Measurements from ENCODE around the gene HP1BP3.

The HP1BP3 gene

DNA sequence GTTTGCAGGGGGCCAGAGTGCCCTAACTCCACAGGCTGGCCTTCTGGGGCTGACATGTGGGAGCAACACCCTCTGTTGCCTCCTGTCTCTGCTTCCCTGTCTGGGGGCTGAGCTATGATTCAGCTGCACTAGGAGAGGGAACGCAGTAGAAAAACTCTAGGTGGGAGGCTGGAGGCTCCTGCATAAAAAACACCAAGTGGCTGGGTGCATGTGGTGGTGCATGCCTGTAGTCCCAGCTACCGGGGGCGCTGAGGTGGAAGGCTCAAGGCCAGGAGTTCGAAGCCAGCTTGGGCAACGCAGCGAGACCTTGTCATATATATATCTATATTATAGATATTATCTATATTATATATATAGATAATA is 74.9 kb downstream of the HP1BP3 start:
- no peak for DNase-seq (ENCODE audit: low read depth in 2 of 2)

DNA sequence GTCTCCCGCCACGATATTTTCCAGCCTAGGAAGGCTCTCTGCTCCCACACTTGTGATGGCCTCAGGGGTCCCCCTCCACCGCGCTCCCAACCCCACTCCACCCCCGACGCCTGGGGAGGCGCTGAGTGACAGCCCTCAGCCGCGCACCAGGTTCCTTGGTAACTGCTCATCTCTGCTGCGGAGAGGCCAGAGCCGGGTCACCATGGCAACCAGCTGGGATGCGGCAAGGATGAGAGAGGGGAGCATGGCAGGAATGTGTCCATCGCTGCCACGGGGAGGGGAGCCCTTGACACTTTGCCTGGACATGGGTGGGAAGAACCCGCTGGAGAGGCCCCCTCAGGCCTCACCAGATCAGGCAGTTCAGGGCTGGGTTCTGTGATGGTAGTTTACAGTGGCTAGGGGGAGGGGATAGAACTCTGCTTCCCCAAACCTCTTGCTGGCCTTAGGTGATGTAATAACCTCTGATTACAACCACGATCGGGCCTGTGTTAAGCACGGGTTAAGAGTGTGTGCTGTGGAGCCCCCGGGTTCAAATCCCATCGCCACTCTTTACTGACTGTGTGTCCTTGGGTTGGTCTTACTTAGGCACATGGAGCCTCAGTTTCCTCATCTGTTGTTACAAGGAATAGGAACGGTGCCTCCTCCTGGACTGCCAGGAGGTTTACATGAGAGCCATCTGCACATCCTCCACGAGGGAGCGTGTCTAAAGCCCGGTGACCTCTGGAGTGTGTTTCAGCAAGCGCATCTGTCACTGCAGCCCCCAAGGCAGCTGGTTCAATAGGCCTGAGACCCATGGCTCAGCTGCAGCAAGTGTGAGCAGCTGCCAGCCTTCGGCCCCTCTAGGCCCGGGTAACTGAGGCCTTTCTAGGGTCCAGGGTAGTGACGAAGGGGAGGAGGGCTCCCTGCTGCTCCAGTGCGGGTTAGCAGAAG is 75.6 kb downstream of the HP1BP3 start:
- DNase-seq (ENCODE audit: low read depth in 2 of 2), result no peak

DNA sequence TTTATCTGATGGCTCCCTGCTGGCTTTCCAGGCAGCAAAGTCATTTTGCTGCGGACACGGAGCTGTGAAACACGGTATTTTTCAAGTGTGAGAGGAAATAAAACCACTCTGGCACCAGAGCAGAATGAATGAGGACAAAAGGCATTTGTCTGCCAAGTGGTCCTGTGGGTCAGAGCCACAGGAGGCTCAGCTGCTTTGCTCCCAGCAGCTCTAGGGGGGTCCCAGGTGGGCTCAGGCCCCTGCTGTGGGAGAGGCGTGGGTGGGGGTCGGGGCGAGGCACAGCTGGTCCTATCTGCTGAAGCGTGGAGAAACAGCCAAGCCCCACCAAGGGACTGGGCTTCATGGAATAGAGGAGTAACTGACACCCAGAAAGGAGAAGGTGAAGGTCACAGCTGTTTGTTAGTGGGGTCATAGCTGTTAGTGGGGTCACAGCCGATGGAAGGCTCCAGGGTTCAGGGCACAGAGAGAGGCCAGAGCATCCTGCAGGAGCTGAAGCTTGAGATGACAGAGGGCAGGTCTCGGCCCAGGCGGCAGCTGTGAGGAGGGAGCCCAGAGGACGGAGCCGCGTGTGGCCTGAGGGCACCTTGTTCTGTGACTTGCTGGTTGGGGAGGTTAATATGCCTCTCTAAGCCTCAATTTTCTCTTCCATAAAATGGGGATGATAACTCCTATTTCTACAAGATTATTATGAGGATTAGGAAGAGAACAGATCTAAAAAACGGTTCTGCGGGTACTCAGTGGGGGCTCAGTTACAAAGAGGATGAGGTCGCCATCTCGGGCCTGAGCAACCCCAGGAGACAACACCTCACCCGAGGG is 76.4 kb downstream of the HP1BP3 start:
- no peak for DNase-seq (ENCODE audit: low read depth in 2 of 2)

DNA sequence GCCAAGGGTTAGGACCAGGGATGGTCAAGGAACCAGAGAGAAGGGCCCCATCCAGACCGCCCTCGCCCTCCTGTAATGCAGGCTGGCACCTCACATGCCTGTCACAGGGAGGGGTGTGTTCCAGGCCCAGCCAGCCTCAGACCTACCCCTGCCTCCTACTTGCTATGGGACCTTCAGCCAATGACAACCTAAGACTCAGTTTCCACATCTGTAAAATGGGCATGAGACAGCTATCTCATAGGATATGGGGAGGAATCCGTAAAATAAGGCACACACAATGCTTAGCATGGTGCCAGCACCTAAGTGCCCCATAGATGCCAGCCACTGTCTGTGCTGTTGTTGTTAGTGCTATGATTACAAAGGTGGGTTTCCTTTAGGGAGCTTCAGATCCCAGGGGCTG is 77.2 kb downstream of the HP1BP3 start:
- no peak for DNase-seq (ENCODE audit: low read depth in 2 of 2)

DNA sequence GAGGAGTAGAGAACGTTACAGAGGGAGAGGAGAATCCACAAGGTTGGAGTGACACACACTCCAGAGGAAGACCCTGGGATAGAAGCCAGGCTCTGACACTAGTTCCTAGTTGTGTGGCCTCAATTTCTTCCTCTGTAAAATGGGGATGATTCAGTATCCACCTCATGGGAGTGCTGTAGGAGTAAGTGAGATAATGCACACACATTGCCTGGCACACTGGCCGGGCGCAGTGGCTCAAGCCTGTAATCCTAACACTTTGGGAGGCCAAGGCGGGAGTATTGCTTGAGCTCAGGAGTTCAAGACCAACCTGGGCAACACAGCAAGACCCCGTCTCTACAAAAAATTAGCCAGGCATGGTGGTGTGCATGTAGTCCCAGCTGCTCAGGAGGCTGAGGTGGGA is 78.2 kb downstream of the HP1BP3 start:
- DNase-seq (ENCODE audit: low read depth in 2 of 2), result no peak

DNA sequence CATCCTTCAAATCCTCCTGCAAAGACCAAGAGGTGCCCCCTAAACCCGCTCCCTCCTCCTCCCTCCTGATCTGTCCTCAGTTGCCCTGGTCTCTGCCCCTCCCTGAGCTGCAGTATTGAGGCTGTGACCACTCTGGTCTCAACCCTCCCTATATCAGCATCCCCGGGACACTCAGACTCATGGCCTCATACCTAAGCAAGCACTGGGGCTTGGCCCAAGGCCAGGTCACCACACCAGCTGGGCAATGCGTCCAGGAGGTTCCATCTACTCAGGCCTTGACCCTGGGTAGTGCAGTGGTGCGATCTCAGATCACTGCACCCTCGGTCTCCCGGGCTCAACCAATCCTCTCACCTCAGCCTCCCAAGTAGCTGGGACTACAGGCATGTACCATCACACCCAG is 79.0 kb downstream of the HP1BP3 start:
- DNase-seq (ENCODE audit: low read depth in 2 of 2), result no peak

DNA sequence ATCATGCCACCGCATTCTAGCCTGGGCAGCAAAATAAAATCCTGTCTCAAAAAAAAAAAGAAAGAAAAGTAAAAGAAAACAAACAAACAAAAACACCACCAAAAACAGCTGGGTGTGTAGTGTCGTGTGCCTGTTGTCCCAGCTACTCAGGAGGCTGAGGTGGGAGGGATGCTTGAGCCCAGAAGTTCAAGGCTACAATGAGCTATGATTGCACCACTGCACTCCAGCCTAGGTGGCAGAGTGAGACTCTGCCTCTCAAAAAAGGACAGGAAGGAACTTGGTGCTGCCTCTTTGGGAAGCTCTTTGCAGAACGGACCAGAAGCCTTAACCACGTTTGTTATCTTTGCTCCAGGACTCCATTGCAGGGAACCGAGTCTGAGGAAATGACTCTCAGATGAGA is 80.3 kb downstream of the HP1BP3 start:
- no peak for DNase-seq (ENCODE audit: low read depth in 2 of 2)

DNA sequence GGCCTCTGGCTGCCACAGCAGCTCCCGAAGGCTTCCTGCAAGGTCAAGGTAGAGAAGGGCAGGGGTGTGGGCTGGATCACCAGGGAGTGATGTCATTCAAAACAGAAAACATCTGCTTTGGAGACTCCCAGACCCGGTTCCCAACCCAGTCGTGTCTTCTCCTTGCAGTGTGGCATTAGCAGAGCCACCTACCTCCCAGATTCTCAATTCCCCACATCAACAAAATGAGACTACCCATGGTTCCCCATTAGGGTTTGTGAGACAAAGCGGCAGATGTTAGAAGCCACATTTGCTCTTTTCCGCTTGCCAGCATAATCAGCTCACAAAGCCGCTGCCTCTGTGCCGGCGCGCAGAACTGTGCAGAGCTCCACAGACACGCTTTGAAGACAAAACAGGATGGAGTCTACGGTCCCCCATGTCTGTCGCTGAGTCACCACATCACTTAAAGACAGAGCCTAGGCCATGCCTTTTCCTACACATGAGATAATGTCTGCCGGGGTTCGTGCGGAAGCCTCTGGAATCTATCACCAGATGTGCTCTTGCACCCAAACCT is 81.8 kb downstream of the HP1BP3 start:
- no peak for DNase-seq (ENCODE audit: low read depth in 2 of 2)

DNA sequence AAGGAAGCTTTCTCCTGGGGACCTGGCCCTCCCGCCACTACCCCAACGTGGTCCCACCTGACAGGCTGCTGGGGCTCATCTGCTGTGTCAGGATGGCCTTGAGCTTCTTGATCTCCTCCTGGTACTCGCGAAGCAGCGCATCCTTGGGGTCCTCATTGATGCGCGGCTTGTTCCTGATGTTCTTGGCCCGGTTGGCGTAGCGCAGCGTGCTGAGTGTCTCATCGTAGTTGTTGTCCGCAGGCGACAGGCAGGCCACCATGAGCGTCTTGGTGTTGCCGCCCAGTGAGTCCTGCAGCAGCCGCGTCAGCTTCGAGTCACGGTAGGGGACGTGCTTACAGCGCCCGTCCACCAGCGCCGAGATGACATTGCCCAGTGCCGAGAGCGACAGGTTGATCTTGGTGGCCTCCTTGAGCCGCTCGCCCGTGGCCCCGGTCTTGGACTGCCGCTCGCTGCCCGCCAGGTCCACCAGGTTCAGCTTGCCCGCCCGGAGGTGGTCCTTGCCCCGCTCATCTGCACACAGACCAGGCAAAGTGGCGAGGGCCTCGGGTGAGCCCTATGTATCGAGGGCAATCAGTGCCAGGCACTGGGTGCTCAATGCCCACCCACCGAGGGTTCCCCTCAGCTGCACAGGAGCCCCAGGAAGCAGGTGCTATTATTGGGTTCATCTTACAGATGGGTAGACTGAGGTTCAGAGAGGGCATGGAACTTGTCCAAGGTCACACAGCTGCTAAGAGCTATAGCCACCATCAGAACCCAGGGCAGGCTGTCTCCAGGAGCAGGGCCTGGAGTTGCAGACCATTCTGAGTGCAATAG is 82.5 kb downstream of the HP1BP3 start:
- no peak for DNase-seq (ENCODE audit: low read depth in 2 of 2)

DNA sequence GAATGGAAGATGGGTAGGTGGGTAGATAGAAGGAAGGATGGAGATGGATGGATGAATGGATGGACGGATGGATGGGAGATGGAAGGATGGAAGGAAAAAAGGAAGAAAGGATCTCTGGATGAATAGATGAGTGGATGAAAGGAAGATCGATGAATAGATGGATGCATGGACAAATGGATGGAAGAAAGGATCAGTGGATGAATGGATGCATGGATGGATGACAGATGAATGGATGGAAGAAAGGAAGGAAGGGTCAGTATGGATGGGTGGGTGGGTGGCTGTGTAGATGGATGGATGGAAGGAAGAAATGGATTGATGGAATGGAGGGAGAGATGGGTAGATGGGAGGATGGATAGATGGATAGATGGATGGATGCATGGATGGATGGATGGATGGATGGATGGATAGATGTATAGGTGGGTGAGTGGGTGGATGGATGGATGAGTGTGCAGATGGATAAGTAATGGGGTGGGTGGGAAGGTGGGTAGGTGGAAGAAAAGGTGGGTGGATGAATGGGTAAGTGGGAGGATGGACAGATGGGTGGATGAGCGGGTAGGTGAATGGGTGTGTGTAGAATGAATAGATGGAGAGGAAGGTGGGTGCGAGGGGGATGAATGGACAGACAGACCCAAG is 83.9 kb downstream of the HP1BP3 start:
- DNase-seq (ENCODE audit: low read depth in 2 of 2), result no peak

DNA sequence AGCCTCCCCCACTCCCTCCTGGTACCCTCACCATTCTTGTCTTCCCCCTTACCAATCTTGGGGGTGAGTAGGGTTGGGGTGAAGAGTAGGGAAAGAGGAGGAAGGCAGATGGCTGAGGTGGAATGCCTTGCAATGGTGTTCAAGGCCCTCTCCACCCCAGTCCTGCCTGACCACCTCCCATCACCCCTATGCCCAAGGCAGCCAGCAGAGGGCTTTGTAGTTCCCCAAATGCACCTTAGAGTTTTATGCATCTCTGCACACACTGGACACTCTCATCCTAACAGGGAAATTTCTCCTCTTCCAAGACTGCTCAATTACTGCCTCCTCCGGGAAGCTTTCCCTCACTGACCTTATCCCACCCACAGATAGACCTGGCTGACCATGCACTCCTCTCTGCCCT is 84.7 kb downstream of the HP1BP3 start:
- no peak for DNase-seq (ENCODE audit: low read depth in 2 of 2)

DNA sequence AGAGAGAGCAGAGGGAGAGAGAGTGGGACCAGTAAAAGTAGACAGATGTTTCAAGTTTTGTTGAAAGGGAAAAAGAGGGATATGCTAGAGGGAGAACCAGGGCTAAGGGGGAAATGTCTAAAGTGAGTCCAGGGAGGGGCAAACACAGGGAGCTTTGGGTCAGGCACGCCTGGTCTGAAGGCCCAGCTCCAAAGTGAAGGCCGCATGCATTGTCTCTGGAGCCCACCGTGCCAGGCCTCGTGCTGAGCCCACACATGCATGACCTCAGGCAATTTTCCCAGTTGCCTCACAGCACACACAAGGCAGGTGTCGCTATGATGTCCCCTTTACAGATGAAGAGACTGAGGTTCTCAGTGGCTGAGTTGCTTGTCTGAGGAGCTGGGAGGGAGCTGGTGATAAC is 85.3 kb downstream of the HP1BP3 start:
- DNase-seq (ENCODE audit: low read depth in 2 of 2), result no peak

DNA sequence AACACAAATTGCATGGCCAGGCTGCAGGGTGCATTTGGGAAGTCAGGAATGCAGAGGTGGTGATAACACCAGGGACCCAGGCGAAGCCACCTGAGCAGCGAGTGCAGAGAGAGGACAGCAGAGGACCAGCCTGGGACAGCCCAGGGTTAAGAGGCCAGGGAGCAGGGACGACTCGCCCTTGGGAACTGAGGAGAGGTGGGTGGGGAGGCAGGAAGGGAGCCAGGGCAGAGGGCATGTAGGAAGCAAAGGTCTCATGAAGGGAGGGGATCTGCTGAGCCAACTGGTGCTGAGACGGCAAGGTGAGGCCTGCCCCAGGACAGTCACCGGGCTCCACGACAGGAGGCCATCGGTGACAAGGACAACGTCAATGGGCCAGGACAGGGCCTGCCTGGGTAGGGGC is 85.7 kb downstream of the HP1BP3 start:
- DNase-seq (ENCODE audit: low read depth in 2 of 2), result no peak

DNA sequence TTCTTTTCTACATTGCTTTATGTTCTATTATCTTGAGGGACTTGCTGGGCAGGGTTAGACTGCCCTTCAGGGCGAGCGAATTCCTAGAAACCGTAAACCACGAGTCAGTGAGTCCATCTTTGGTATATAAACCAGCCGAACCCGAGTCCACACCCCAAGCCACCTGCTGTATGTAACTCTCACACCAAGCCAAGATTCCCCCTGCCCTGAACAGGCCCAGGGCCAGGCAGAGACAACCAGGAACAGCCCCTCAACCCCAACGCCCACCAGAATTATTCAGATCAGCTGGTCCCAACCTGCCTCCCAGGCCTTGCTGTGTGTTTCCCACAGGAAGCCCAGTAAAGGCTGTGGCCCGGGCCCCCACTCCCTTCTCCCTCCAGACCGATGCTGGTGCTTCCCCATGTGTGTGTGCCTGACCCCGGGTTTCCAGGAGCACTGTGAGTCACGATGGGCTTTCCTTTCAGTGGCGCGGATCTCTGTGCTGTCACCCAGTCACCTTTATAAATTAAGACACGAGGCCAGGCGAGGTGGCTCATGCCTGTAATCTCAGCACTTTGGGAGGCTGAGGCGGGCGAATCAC is 86.4 kb downstream of the HP1BP3 start:
- no peak for DNase-seq (ENCODE audit: low read depth in 2 of 2)

DNA sequence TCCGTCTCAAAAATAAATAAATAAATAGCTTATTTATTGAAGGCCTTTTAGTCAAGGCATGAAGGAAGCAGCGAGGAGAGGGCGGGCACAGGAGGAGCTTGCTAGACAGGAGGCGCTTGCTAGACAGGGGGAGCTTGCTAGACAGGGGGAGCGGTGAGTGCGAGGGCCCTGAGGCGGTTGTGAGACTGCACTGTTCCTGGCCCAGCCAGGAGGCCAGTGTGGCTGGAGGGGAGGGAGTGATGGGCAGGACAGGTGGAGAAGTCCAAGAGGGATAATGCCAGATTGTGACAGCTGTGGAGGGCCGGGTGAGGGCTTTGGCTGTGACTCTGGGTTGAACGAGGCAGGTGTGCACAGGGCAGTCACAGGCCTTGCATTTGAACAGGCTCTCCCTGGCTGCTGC is 87.5 kb downstream of the HP1BP3 start:
- DNase-seq (ENCODE audit: low read depth in 2 of 2), result no peak

DNA sequence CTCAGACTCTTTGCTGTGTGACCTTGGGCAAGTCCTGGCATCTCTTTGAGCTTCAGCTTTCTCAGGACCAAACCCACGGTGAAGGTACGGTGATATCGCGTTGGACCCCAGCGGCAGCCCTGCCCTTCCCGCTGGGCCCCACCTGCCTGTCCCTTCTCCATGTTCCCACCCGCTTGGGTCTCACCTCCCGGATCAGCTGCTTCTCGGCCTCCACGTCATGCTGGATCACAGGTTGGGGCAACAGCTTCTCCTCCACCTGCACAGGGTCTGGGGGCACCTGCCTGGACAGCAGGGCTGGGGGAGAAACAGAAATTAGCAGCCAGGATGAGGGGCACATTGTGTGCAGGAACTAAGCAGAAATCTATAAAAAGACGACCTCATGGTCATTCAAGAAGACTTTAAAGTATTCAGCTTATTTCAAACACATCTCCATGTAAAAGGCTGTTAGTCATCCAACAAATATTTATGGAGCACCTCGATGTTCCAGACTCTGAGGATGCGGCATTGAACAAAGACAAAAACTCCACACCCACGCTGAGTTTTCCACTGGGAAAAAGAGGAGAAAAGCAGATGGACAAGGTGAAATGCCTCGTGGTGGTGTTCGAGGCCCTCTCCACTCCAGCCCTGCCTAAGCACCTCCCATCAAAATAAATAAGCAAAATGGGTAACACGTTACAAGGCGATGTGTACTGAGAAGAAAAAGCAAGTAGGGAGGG is 88.8 kb downstream of the HP1BP3 start:
- DNase-seq (ENCODE audit: low read depth in 2 of 2), result no peak

DNA sequence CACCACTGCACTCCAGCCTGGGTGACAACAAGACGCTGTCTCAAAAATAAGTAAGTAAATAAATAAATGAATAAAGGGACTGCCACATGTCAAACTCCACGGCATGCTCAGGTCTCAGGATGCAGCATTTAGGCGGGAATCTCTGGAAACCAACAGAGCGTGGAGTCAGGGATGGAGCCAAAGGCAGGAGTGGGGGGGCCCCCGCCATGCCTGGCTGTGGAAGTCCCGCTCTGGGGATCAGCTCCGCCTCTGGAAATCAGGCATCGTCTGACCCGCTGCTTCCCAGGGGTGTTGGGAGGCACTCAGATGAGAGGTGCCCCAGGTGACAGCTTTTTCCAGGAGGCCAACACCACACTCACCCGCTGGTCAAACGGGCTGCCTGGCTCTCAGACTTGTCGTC is 89.5 kb downstream of the HP1BP3 start:
- DNase-seq (ENCODE audit: low read depth in 2 of 2), result no peak

DNA sequence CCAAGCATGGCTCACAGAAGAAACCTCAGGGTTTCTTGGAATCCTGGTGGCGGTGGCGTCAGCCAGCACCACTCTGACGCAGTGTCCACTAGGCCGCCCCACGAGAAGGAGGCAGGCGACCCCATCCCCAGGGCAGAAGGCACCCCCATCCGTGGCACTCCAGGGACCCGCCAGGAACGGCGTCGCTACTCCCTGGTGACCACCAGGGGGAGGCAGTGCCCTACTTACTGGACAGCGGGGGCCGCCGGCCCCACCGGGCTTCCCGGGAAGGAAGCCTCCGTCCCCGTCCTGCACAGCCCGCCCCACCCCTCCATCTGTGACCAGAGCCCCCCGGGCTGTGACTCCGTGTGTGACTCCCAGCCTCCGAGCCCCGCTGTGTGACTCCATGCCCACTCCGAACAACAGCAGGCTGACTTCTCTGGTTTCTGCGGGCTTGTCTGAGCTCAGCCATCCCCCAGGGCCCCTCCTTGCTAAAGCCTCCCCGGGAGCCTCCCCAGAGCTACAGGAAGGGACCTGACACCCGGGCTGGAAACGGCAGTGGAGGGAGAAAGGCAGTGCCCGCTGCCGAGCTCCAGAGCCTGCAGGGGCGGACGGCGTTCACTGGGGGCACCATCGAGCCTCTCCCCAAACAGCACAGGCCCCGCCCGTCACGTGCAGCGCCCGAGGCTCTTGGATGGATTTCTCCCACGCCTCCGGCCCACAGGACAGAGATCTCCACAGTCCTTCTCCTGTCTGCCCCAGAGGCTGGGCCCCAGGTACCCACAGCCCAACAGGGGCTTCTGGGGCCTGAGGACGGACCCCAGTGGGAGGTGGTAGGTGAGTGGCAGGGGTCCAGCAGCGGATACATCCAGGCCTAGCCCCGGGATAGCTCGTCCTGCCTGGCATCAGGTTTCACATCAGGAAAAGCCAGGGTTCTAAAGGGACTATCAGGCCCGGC is 90.4 kb downstream of the HP1BP3 start:
- peak; percentile 32 to 44 for DNase-seq (ENCODE audit: low read depth in 2 of 2)

DNA sequence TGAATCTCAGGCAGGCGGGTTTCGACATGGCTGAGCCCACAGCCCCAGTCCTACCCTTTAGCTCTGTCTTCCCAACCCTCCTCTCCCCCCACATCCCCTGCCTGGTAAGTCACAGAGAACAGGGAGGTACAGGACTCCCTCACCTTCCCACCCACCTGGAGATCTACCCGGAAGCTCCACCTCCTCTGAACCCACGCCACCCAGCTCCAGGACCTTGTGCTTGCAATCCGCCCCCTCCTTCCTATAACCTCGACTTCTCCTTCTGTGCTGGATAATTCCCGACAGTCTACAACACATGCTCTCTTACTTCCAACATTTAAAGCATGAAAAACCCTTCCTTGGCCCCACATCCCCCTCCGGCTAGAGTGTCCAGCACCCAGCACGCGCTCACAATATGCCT is 91.6 kb downstream of the HP1BP3 start:
- no peak for DNase-seq (ENCODE audit: low read depth in 2 of 2)
